Measurements from ENCODE around the gene HCN3. TPM values are rescaled to one million over a fixed set of nuclear protein-coding genes. Genes with fewer than 3 reads are reported as not detected.

The HCN3 gene
- total RNA-seq, 2 experiments from 2014 or later = 4.9 to 5.1 TPM

DNA sequence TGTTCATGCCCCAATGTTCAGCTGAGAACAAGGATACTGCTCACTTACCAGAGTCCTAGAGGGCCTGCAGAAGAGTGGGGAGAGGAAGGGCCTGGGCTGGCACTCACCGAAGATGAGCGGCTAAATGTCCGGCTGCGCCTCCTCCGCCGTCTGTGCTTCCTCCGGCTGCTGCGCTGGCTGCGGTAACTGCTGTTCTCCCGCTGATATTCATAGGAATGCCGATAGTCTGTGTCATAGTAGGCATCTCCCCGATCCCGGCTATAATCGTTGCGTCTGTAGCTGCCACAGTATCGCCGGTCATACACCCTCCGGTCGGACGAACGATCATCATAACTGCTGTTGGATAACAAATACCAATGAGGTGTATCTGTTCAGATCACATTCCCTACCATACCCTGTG, 7.9 kb upstream of the HCN3 start:
- no peaks in the 10 kb centered on the region for H3K9me3 Mint-ChIP-seq (ENCODE audit: insufficient read depth)
- ATAC-seq = no peak
- H3K27ac Mint-ChIP-seq = no peak overlapping the region
- CTCF ChIA-PET = interaction anchor here (1.7 to 6.1 kb wide), 2 partner anchors 13 to 18 kb away, joined by 3 to 52 read pairs; no protein-coding TSS in a partner anchor
- peaks cover 33% of the 10 kb centered on the region for H3K4me1 Mint-ChIP-seq (ENCODE audit: low read depth)
- no peaks in the 10 kb centered on the region for H3K27me3 Mint-ChIP-seq (ENCODE audit: low read depth)
- H3K4me3 Mint-ChIP-seq = no peak overlapping the region
- DNase-seq = no peak
- peaks cover 73% of the 10 kb centered on the region for H3K36me3 Mint-ChIP-seq (ENCODE audit: low read depth)
- POLR2A ChIA-PET = no interaction called here

DNA sequence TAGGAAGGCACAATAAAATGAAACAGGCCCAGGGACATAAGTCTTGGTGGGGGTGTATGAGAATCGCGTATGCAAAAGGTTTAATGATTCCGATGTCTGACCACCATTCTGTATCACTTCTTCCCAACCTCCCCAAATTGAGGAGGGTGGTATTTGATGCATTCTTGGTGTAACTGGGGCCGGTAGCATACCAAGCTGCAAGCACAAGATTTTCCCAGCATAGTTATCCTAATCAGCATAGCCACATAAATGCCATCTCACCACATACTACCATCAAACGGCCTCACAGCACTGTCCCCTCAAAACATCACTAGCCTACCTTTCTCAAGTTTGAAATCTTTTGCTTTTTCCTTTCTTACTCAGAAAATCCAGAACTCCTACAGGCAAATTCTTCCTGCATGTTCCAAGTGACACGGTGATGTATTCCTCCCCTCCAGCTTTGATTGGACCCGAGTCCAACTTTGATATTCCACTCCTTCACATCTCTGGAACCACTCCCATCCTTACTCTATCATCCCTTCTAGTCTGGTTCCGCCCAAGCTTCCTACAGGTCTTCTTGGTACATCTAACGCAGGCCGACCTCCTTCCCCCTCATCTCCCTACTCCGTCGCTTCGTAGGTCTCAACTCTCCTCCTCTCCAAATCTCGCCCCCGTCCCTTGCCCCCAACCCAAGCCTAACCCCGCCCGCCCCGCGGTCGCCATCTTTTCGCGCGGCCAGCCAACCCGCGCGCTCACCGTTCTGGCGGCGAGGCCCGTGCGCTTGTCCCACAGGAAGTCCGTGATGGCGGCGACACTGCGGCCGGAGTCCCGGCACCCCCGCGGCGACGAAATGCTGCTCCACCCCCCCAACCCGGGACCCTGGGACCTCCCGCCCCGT, 4.6 kb upstream of the HCN3 start:
- Mint-ChIP-seq H3K4me3 (peak overlapping the region; percentile 91), H3K9me3 (ENCODE audit: insufficient read depth) (no peaks in the 10 kb centered on the region), H3K27me3 (ENCODE audit: low read depth) (no peaks in the 10 kb centered on the region), H3K4me1 (ENCODE audit: low read depth) (peaks cover 45% of the 10 kb centered on the region), H3K27ac (peak overlapping the region; percentile 96), H3K36me3 (ENCODE audit: low read depth) (peaks cover 44% of the 10 kb centered on the region)
- POLR2A ChIA-PET = interaction anchor here (0.5 to 3.1 kb wide), 15 partner anchors 9 to 302 kb away, joined by 3 to 21 read pairs (median 4); partner anchors contain the start of genes ENTREP3, FDPS, RUSC1 and SCAMP3
- CTCF ChIA-PET = interaction anchor here (0.9 to 6.1 kb wide), 8 partner anchors 11 to 188 kb away, joined by 3 to 52 read pairs (median 4); partner anchors contain the start of genes ENTREP3, RUSC1 and SCAMP3
- ATAC-seq = peak; percentile 44
- no peak for DNase-seq

DNA sequence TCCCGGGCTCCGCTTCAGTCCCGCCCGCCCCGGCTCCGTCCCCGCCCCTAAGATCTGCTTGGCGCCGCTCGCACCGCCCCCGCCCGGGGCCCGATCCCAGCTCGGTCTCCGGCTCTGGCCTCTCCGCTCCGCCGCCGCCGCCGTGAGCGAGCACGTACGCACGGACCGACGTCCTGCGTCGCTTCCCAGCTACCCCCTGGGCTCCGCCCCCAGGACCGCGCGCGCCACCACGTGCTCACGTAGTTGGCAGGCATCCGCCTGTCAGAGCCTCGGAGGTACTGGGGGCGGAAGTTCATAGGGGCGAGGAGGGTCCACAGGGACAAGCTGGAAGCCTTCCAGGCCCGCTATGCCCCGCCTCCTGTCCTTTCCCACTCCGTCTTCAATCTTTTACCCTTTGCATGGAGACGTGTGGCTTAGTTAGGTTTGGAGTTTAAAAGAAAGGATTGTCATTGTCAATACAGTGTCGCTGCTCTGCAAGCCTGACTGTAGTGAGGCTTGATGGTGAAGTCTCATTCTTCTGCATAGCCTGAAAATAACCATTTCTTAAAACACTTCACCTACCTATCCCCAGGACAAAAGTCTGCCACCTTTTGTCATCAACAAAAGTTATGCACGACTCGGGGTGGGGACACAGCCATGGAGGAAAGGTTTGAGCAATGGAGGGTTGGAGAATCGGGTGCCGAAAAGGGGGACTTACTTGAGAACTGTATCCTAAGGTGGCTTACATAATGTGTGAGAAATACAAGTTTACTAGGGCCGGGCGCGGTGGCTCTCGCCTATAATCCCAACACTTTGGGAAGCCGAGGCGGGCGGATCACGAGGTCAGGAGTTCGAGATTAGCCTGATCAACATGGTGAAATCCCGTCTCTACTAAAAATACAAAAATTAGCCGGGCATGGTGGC, 3.7 kb upstream of the HCN3 start, which contains the start of gene CLK2:
Gene CLK2 (minus strand): TSS at position 162 of the 903 bp plus-strand sequence. CDS start 2,527 bp downstream, outside the sequence.
- Mint-ChIP-seq H3K36me3 (ENCODE audit: low read depth) (peaks cover 36% of the 10 kb centered on the region), H3K9me3 (ENCODE audit: insufficient read depth) (no peaks in the 10 kb centered on the region), H3K27me3 (ENCODE audit: low read depth) (no peaks in the 10 kb centered on the region), H3K4me1 (ENCODE audit: low read depth) (peaks cover 51% of the 10 kb centered on the region), H3K4me3 (peak within 1 kb of the TSS; percentile 91), H3K27ac (peak within 1 kb of the TSS; percentile 96)
- ATAC-seq (peak; percentile 85), DNase-seq (peak; percentile 97)
- ChIA-PET POLR2A (interaction anchor here (0.5 to 3.1 kb wide), 15 partner anchors 10 to 301 kb away, joined by 3 to 21 read pairs (median 4); partner anchors contain the start of genes ENTREP3, FDPS, RUSC1 and SCAMP3), CTCF (interaction anchor here (0.9 to 6.1 kb wide), 9 partner anchors 12 to 189 kb away, joined by 3 to 52 read pairs (median 4); partner anchors contain the start of genes ENTREP3, RUSC1 and SCAMP3)

DNA sequence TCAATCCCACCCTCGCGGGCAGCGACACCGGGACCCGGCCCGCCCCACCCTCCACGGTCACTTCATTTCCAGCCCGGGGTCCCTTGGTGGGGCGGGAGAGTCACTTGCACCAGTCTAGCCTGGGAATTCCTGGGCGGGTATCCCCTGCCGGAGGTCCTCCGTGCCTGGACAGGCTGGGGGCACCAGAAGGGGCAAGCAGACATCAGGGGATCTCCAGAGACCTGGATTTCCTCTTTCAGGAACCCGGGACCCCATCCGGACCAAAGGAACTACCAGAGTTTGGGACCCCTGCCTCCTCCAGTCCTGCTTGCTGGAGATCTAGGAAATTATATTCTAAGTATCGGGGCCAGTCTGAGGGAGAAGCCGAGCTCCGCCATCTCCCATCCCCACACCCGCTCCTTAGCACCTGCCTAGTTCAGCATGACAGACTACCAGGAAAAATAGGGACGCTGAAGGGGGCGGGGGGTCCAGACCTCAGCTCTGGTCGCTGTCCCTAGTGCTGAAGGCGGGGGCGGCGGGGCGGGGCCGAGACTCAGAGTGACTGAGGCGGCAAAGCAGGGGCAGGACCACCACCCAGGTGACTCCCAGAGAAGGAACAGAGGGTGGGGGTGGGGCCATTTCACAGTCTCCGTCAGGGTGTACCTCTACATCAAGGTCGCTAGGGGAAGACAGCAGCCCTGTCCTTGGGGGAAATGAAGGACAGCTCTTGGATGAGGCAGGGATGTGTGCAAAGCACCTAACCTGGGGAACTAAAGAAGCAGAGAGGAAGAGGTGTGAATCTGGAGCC, 832 bp downstream of the HCN3 start:
- H3K27me3 Mint-ChIP-seq (ENCODE audit: low read depth) = no peaks in the 10 kb centered on the region
- ChIA-PET POLR2A (interaction anchor here (1.0 to 1.2 kb wide), 3 partner anchors 39 to 46 kb away, joined by 3 to 4 read pairs (median 3); no protein-coding TSS in a partner anchor), CTCF (interaction anchor here (0.6 to 1.9 kb wide), 7 partner anchors 11 to 321 kb away, joined by 3 to 13 read pairs (median 4); partner anchors contain the start of genes FDPS and SCAMP3)
- no peaks in the 10 kb centered on the region for H3K9me3 Mint-ChIP-seq (ENCODE audit: insufficient read depth)
- peaks cover 27% of the 10 kb centered on the region for H3K4me1 Mint-ChIP-seq (ENCODE audit: low read depth)
- peak; percentile 79 for DNase-seq
- no peak overlapping the region for H3K27ac Mint-ChIP-seq
- peak; percentile 25 for ATAC-seq
- no peaks in the 10 kb centered on the region for H3K36me3 Mint-ChIP-seq (ENCODE audit: low read depth)
- H3K4me3 Mint-ChIP-seq = peak overlapping the region; percentile 67

DNA sequence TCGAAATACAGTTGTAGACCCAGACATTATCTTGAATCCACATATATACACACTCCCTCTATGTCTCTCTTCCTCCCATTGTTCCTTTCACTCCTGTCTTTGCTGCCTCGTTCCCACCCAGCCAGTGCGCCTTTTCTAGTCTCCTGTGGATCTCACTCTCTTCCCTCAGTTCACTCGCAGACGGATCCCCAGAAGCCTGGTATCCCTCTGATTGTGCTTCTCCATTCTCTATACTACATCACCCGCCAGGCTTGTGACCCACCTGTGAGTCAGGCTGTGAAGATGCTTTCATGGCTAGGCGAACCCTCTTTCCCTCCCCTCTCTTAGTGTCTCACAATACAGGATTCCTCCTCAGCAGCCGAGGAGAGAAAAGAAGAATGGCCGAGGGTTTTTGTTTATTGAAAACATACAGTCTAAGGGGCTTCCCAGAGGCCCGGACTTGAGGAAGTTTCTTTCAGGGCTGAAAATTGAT, 1.5 kb downstream of the HCN3 start:
- Mint-ChIP-seq H3K27ac (no peak overlapping the region), H3K4me3 (peak overlapping the region; percentile 67), H3K36me3 (ENCODE audit: low read depth) (no peaks in the 10 kb centered on the region), H3K9me3 (ENCODE audit: insufficient read depth) (no peaks in the 10 kb centered on the region), H3K4me1 (ENCODE audit: low read depth) (peaks cover 25% of the 10 kb centered on the region), H3K27me3 (ENCODE audit: low read depth) (no peaks in the 10 kb centered on the region)
- CTCF ChIA-PET = interaction anchor here (0.9 to 1.9 kb wide), 7 partner anchors 12 to 45 kb away, joined by 3 to 13 read pairs (median 4); partner anchors contain the start of genes FDPS and SCAMP3
- DNase-seq (no peak), ATAC-seq (no peak)
- POLR2A ChIA-PET = interaction anchor here (1.0 to 1.2 kb wide), 3 partner anchors 39 to 45 kb away, joined by 3 to 4 read pairs (median 3); no protein-coding TSS in a partner anchor

DNA sequence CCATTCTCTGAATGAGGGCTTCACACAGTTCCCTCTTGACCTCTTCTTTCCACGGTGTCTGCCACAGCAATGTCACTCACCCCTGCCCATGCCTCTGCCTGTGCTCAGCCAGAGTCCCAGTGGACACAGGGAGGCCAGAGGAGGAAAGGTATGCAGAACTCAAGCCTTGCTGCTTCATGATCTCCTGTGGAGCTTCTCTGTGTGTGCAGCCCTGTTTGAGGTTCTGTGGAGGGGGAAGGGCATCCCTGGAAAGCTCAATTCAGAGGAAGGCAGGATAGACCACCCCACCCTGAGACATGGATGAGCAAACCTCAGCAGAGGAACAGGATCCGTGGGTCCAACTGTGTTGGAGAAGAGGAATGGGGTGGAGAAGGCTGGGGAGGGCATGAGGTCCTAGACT, 2.0 kb downstream of the HCN3 start:
- Mint-ChIP-seq H3K4me3 (no peak overlapping the region), H3K36me3 (ENCODE audit: low read depth) (no peaks in the 10 kb centered on the region), H3K4me1 (ENCODE audit: low read depth) (peaks cover 22% of the 10 kb centered on the region), H3K27ac (no peak overlapping the region), H3K27me3 (ENCODE audit: low read depth) (no peaks in the 10 kb centered on the region), H3K9me3 (ENCODE audit: insufficient read depth) (no peaks in the 10 kb centered on the region)
- ATAC-seq = no peak
- no peak for DNase-seq
- POLR2A ChIA-PET = interaction anchor here (0.6 kb wide), 1 partner anchor 1131 kb away, joined by 4 read pairs; no protein-coding TSS in a partner anchor
- CTCF ChIA-PET = interaction anchor here (1.3 to 1.9 kb wide), 6 partner anchors 12 to 43 kb away, joined by 3 to 13 read pairs (median 5); partner anchors contain the start of genes FDPS and SCAMP3

DNA sequence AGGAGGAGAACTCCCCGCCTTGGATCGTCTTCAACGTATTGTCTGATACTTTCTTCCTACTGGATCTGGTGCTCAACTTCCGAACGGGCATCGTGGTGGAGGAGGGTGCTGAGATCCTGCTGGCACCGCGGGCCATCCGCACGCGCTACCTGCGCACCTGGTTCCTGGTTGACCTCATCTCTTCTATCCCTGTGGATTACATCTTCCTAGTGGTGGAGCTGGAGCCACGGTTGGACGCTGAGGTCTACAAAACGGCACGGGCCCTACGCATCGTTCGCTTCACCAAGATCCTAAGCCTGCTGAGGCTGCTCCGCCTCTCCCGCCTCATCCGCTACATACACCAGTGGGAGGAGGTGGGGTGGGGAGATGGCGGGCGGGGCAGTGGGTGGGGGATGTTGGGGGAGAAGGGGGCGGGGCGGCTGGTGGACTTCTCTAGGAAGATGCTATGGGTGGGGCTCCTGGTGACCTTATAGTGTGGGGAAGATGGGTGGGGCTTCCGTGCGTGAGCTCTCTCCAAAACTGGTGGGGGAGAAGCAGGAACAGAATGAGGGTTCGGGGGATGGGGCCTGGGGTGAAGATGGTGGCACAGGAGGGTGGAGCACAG, 5.3 kb downstream of the HCN3 start:
- POLR2A ChIA-PET = interaction anchor here (2.0 kb wide), 1 partner anchor 9 kb away, joined by 5 read pairs; no protein-coding TSS in a partner anchor

DNA sequence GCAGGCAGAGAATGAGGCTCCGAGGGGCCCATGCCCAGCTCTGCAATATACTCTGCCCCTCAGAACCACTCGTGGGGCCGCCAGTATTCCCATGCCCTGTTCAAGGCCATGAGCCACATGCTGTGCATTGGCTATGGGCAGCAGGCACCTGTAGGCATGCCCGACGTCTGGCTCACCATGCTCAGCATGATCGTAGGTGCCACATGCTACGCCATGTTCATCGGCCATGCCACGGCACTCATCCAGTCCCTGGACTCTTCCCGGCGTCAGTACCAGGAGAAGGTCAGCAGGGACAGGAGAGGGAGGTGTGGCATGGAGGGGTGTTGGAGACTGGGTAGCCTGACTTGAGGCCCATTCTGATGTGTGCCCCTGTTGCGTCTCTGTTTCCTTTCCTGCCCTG, 7.2 kb downstream of the HCN3 start:
- Mint-ChIP-seq H3K4me1 (ENCODE audit: low read depth) (no peaks in the 10 kb centered on the region), H3K9me3 (ENCODE audit: insufficient read depth) (no peaks in the 10 kb centered on the region), H3K27me3 (ENCODE audit: low read depth) (no peaks in the 10 kb centered on the region), H3K27ac (no peak overlapping the region), H3K36me3 (ENCODE audit: low read depth) (no peaks in the 10 kb centered on the region), H3K4me3 (no peak overlapping the region)
- CTCF ChIA-PET = no interaction called here
- ATAC-seq = no peak
- no peak for DNase-seq
- POLR2A ChIA-PET = no interaction called here

More for the DNA sequence above, 5.3 kb downstream of the HCN3 start:
- ATAC-seq (no peak), DNase-seq (no peak)
- Mint-ChIP-seq H3K4me3 (no peak overlapping the region), H3K9me3 (ENCODE audit: insufficient read depth) (no peaks in the 10 kb centered on the region), H3K27me3 (ENCODE audit: low read depth) (no peaks in the 10 kb centered on the region), H3K4me1 (ENCODE audit: low read depth) (peaks cover 8% of the 10 kb centered on the region), H3K27ac (no peak overlapping the region), H3K36me3 (ENCODE audit: low read depth) (no peaks in the 10 kb centered on the region)
- CTCF ChIA-PET = interaction anchor here (0.8 to 1.5 kb wide), 3 partner anchors 10 to 41 kb away, joined by 3 to 5 read pairs (median 3); no protein-coding TSS in a partner anchor

DNA sequence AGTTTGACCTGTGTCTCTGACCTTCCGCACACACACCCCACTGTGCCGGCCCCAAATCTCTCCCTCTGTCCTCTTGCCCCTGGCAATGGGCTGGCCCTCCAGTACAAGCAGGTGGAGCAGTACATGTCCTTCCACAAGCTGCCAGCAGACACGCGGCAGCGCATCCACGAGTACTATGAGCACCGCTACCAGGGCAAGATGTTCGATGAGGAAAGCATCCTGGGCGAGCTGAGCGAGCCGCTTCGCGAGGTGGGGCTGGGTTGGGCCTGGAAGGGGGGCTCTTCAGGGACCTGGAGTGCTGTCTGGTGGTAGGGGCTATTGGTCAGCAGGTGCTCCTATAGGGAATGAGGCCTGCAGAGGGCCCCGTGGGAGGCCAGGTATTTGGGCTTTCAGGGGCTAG, 7.8 kb downstream of the HCN3 start:
- Mint-ChIP-seq H3K27ac (no peak overlapping the region), H3K36me3 (ENCODE audit: low read depth) (no peaks in the 10 kb centered on the region), H3K27me3 (ENCODE audit: low read depth) (no peaks in the 10 kb centered on the region), H3K4me1 (ENCODE audit: low read depth) (no peaks in the 10 kb centered on the region), H3K9me3 (ENCODE audit: insufficient read depth) (no peaks in the 10 kb centered on the region), H3K4me3 (no peak overlapping the region)
- DNase-seq (no peak), ATAC-seq (no peak)
- ChIA-PET POLR2A (no interaction called here), CTCF (no interaction called here)

DNA sequence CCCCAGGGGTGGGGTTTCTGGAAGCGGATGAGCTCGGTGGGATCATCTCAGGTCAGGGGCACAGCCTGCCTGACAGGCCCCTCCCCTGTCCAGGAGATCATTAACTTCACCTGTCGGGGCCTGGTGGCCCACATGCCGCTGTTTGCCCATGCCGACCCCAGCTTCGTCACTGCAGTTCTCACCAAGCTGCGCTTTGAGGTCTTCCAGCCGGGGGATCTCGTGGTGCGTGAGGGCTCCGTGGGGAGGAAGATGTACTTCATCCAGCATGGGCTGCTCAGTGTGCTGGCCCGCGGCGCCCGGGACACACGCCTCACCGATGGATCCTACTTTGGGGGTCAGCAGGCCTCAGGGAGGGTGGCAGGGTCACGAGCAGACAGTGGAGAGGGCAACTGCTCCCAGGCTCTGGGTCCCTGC, 8.4 kb downstream of the HCN3 start:
- H3K27me3 Mint-ChIP-seq (ENCODE audit: low read depth) = no peaks in the 10 kb centered on the region
- no peaks in the 10 kb centered on the region for H3K4me1 Mint-ChIP-seq (ENCODE audit: low read depth)
- no peaks in the 10 kb centered on the region for H3K9me3 Mint-ChIP-seq (ENCODE audit: insufficient read depth)
- no peaks in the 10 kb centered on the region for H3K36me3 Mint-ChIP-seq (ENCODE audit: low read depth)
- no peak overlapping the region for H3K4me3 Mint-ChIP-seq
- no peak overlapping the region for H3K27ac Mint-ChIP-seq
- CTCF ChIA-PET = interaction anchor here (1.2 kb wide), 1 partner anchor 23 kb away, joined by 4 read pairs; the partner anchor contains the start of gene FDPS
- POLR2A ChIA-PET = no interaction called here
- ATAC-seq (no peak), DNase-seq (no peak)

Measured in activated CD8-positive, alpha-beta T cell treated with anti-CD3 and anti-CD28 coated beads, Interleukin-2, amount 10 ng/mL, durations not matched to agents 7 days and 5 days (primary cell).